Upper lobe of left lung (tissue), 4 donors: ENCODE data around the gene POGZ.

ENCODE experiments used
- POLR2A ChIP-seq, 4 donors: fragments of 450-650 bp; IDR thresholded peaks; one replicate each; pipeline ENCODE4 v1.5.1; 2016 to 2017; ENCODE audit warnings: antibody characterized with exemption in 4 of 4, mild to moderate bottlenecking in 2 of 4
- TF ChIP-seq, protein P1 (sequence below), 6 experiments: fragments of 450-650 bp in 4 of 6; fragments of 200-600 bp in 2 of 6; sonication (generic) in 2 of 6; IDR thresholded peaks; one replicate each; pipeline ENCODE4 v1.5.1; 2016 to 2019; ENCODE audit warnings: antibody characterized with exemption in 6 of 6

- TF ChIP-seq, protein P1, sequence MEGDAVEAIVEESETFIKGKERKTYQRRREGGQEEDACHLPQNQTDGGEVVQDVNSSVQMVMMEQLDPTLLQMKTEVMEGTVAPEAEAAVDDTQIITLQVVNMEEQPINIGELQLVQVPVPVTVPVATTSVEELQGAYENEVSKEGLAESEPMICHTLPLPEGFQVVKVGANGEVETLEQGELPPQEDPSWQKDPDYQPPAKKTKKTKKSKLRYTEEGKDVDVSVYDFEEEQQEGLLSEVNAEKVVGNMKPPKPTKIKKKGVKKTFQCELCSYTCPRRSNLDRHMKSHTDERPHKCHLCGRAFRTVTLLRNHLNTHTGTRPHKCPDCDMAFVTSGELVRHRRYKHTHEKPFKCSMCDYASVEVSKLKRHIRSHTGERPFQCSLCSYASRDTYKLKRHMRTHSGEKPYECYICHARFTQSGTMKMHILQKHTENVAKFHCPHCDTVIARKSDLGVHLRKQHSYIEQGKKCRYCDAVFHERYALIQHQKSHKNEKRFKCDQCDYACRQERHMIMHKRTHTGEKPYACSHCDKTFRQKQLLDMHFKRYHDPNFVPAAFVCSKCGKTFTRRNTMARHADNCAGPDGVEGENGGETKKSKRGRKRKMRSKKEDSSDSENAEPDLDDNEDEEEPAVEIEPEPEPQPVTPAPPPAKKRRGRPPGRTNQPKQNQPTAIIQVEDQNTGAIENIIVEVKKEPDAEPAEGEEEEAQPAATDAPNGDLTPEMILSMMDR (IDR thresholded peaks at IDR 0.05): no peak
- TF ChIP-seq POLR2A (IDR thresholded peaks at IDR 0.05): no peak
Measured at GRCh38 chr1:151495316-151495715, 36.0 kb upstream of the POGZ start.
